GM10248 (cell line): ENCODE measurements around the gene CD99.

Experiments used
- CTCF ChIA-PET: fragments of 300-600 bp; sonication (Branson Sonifier 250); formaldehyde crosslinking; extraction: SDS; loops from one replicate; lab custom pipeline; 2021; ENCODE audit warnings: antibody characterized with exemption; lab: Yijun Ruan, JAX
- POLR2A ChIA-PET: fragments of 350-650 bp; sonication (Branson Sonifier 250); formaldehyde crosslinking; extraction: SDS; loops from one replicate; lab custom pipeline; 2020; ENCODE audit warnings: antibody characterized with exemption; lab: Yijun Ruan, JAX
- DNase-seq: peaks from one replicate; pipeline ENCODE4 v3.0.0; 2012; ENCODE audit errors: extremely low spot score
- TF ChIP-seq, protein P1 (sequence below): IDR thresholded peaks from 2 replicates; pipeline ENCODE4 v1.5.1; 2012; ENCODE audit warnings: mild to moderate bottlenecking, low read depth; ENCODE audit errors: extremely low read depth, missing control alignments, control extremely low read depth

CD99 gene

GRCh38 chrX:2691543-2692220, 587 bp downstream of the CD99 start:
- ChIA-PET POLR2A (no interaction called here), CTCF (no interaction called here)
- peak; percentile 29 for DNase-seq
- TF ChIP-seq, protein P1, sequence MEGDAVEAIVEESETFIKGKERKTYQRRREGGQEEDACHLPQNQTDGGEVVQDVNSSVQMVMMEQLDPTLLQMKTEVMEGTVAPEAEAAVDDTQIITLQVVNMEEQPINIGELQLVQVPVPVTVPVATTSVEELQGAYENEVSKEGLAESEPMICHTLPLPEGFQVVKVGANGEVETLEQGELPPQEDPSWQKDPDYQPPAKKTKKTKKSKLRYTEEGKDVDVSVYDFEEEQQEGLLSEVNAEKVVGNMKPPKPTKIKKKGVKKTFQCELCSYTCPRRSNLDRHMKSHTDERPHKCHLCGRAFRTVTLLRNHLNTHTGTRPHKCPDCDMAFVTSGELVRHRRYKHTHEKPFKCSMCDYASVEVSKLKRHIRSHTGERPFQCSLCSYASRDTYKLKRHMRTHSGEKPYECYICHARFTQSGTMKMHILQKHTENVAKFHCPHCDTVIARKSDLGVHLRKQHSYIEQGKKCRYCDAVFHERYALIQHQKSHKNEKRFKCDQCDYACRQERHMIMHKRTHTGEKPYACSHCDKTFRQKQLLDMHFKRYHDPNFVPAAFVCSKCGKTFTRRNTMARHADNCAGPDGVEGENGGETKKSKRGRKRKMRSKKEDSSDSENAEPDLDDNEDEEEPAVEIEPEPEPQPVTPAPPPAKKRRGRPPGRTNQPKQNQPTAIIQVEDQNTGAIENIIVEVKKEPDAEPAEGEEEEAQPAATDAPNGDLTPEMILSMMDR, result no peak

DNA sequence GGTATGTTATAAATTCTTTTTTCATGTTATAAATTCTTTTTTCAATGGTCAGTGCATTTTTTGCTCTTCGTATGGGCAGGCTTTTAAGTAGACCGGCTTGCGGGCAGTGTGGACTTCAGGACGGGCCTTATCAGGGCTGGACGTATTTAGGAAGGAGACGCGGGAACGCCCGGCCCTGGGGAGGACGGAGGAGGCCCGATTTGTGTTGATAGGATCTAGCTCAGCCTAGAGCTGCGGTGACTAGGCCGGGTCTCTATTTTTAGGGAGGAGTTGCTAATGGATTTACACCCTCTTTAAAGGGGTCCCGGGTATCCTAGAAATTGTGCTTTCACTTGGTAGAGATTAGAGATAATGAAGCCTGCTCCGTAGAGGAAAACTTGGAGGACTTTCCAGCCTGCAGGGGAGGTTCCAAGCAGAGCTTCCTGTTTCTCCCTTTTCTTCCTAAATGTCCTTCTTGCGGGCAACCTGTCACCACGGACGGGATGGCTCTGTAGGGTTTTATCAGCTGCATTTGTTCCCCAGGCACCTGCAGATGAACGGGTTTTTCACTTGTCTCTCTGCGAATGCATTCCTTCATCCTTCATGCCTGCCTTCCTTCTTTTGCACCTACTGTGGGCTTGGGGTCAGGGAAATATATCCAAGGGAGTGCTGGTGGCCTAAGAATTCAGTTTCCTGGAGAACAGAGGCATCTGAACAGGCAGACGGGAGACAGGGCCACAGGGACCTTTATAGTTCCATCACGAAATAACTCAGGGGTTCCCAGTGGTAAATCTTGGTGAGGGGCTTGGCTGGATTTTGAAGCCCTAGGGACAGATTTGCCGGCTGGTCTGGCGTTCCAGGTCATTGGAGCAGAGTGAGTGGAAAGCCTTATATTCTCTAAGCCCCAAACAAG, 1.4 kb downstream of the CD99 start:
- ChIA-PET POLR2A (no interaction called here), CTCF (no interaction called here)
- no peak for DNase-seq
- TF ChIP-seq, protein P1, result no peak

- TF ChIP-seq, protein P1, result no peak
- ChIA-PET CTCF (no interaction called here), POLR2A (no interaction called here)
- DNase-seq, result no peak
These were observed 2.3 kb downstream of the CD99 start for GRCh38 chrX:2693113-2694002.

DNA sequence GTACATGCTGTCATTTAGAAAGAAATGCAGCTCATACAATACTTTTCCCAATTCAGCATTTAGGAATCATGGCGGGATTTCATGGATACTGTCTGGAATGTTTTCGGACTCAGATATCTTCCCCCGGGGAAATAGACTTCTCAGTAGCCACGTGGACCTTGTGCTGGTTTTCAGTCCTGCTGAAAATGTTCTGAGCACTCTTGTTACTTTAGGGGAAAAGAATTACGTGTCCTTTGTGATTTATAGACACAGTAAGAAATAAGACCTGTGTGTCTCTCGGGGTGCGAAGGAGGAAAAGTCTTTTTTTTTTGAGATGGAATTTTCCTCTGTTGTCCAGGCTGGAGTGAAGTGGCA, 3.8 kb downstream of the CD99 start:
- ChIA-PET POLR2A (no interaction called here), CTCF (no interaction called here)
- TF ChIP-seq, protein P1, result no peak
- no peak for DNase-seq

GRCh38 chrX:2696698-2697215, 5.7 kb downstream of the CD99 start:
- ChIA-PET POLR2A (no interaction called here), CTCF (no interaction called here)
- TF ChIP-seq, protein P1, result no peak
- peak; percentile 74 for DNase-seq

GRCh38 chrX:2697306-2697705, 6.2 kb downstream of the CD99 start:
- ChIA-PET POLR2A (no interaction called here), CTCF (no interaction called here)
- TF ChIP-seq, protein P1, result no peak
- DNase-seq, result no peak
